Ecto neural progenitor cell (in vitro differentiated cells): ENCODE measurements around the gene MYLK4.

Source experiments
- DNase-seq: peaks from one replicate; pipeline ENCODE4 v3.0.0-alpha.2; 2018; ENCODE audit warnings: low spot score

MYLK4 gene

DNA sequence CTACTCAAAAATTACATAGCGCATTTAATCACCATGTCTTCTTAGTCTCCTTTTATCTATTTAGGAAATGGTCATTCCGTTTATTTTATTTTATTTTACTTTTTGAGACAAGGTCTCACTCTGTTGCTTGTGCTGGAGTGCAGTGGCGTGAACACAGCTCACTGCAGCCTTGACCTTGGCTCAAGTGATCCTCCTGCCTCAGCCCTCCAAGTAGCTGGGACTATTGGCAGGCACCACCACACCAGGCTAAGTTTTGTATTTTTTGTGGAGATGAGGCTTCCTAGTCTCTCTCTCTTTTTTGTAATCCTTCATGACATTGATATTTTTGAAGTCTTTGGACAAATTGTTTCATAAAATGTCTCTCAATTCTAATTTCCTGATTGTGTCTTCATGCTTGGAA, 4.7 kb upstream of the MYLK4 start:
- DNase-seq = no peak

DNA sequence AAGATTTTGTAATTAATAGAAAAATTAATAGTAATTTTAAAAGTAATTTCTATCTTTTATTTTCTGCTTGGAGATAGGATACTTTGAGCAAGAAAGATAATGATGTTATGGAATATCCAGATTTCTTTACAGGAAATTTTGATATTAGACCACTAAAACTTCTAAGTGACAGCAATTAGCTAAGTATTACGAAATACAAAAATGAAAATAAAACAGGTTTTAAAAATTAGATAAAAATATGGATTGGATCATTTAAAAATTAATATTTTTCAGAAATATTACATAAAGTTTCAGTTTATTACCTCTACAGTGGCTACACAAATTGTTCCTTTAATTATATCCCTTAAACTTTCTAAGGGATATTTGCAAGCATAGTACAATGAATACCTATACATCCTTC, 4.2 kb upstream of the MYLK4 start:
- no peak for DNase-seq

DNA sequence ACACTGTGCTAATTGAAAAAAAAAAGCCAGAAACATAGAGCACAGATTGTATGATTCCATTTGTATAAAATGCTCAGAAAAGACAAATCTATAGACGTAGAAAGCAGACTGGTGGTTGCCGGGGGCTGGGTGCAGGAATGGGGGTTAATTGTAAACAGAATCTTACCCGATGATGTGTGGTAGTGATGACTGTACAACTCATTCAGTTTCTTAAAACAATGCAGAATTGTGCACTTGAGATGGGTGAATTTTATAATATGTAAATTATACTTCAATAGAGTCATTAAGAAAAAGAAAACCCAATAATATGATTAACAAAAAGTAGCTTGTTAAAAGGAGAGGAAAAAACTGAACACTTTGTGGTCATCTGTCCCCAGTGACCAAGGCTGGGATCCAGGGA, 3.7 kb upstream of the MYLK4 start:
- DNase-seq = no peak

DNA sequence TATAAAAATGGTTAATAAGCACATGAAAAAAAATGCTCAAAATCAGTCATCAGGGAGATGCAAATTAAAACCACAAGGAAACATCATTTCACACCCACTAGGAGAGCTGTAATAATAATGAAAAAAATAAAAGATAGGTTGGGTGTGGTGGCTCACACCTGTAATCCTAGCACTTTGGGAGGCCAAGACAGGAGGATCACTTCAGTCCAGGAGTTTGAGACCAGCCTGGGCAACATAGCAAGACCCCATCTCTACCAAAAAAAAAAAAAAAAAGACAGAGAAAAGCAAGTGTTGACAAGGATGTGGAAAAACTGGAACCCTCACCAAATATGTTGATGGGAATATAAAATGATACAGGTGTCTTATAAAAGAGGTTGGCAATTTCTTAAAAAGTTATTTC, 3.0 kb upstream of the MYLK4 start:
- DNase-seq = no peak

GRCh38 chr6:2753110-2753489, 2.4 kb upstream of the MYLK4 start:
- DNase-seq = no peak

DNA sequence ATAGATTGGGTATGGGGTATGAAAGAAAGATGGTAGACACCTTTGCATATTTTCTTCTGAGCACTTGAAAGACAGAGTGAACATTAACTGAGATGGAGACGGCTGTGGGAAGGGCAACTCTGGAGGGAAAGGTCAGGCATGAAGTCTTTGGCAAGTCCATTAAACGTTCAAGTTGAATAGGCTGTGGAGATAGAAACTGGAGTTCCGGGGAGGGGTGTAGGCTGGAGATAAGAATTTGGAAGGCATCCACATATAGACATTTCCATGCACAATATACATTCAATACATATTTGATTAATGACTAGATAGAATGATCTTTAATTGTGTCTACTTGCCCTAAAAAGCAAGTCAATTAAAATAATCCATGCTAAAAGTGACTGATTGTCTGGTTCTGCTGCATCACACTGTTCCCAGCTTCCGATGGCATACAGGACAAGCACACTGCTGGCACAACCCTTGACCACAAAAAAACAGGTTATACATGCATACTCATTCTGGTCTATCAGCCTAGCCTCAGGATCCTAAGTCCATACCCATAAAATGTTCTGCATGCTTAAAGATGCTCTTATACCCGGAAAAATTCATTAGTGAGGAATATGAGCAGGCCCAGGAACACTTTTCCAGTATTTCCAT, 1.9 kb upstream of the MYLK4 start:
- no peak for DNase-seq

GRCh38 chr6:2751871-2752270, 1.1 kb upstream of the MYLK4 start:
- no peak for DNase-seq

DNA sequence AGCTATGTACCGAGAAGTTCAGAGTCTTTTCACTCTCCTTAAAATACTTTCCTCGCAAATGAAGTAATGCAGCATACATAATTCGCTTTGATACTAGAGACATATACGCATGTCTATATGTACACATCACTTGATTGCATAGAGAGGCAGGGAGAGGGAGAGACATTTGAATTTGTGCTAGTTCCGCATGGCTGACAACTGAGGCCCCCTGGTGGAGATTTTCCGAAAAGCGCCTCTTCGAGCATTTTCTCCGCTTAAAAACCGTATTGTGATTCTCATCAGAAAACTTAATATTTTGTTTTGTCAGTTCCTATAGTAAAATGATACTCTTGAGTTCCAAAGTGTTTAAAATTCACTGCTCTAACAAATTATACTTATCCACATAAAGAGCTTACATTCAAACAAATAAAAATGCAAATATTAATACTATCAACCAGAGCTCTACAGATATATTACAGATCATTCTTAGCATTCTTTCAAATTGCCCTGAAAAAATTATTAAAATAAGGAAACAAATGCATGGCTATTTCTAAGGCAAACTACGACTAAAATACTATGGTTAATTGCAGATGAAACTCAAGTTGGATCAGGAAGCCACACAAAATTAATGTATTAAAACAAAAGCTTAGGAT, 637 bp downstream of the MYLK4 start:
- no peak for DNase-seq

DNA sequence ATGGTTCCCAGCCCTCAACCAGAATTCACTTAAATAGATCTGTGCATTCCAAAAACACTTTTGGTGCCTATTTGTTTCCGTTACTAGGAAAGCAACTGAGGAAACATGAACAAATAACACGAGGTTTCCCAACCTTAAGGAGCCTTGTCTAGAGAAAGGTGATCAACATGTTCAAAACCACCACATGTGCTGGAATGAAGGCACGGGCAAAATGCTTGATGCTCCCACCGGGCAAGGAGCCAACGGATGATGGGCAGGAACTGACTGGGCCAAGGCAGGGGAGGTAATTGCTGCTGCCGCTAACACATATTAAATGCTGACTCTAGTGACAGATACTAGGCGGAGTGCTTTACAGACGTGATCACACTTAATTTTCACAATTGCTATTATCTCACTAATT, 2.5 kb downstream of the MYLK4 start:
- DNase-seq = no peak

DNA sequence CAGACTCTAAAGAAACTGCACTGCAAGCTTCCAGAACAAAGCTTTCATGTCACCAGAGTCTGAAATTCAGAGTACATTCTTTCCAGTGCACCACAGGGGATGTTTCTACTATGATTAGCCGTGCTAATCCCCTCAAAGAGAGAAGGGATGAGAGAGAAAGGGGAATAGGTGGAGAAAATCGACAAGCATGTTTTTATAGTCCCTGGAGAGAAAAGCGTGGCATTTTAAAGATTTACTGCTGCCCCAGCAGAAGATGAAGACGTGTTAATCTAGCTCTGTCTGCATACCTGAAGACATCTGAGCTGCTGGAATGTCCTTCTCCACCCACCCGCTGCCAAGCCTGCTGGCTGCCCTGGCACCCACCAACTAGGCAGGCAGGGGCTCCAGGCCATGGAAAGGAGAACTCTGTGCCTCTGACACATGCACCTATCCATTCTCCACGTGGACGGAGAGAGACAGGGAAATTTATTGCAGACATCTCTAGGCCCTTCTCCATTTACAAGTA, 4.1 kb downstream of the MYLK4 start:
- no peak for DNase-seq

DNA sequence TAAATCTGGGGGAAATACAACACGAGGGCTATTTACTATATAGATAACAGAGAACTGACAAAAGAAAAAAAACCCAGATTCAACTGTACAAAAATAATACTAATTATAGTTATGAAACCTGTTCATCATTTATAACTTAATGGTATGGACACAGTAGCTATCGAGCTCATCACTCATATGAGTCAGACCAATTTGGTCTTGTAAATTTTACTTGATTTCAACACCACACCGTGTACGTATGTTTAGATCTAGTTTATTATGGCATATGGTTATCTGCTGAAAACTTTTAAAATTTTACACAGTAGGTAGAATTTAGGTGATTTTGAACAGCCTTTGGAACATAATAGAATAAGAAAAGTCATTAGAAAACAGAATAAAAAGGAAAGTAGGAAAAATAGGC, 5.5 kb downstream of the MYLK4 start:
- DNase-seq = no peak

- no peak for DNase-seq
Observed at GRCh38 chr6:2744778-2745177, 5.9 kb downstream of the MYLK4 start.

DNA sequence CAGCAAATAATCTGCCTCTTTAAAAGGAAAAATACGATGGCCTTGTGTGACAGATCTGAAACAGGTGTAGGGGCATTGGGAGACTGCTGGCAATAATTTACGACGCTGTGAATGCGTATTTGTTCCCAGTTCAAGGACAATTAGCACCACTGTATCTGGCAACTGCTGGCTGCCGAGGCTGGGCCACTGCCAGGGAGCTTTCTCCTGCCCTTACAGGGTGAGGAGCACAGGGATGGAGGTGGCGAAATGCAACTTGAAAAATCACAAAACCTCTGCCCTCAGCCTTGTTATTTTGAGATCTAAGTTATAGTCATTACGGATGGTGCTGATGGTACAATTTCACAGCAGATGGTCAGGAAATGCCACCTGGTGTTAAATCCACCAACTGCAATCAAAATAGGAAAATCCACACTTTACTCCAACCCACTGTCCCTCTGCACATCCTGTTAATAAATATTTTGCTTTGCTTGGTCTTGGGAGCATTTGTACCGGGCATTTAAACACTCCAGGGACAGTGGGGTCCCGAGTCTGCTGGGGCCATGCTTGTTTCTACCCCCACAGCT, 6.4 kb downstream of the MYLK4 start:
- DNase-seq = no peak

DNA sequence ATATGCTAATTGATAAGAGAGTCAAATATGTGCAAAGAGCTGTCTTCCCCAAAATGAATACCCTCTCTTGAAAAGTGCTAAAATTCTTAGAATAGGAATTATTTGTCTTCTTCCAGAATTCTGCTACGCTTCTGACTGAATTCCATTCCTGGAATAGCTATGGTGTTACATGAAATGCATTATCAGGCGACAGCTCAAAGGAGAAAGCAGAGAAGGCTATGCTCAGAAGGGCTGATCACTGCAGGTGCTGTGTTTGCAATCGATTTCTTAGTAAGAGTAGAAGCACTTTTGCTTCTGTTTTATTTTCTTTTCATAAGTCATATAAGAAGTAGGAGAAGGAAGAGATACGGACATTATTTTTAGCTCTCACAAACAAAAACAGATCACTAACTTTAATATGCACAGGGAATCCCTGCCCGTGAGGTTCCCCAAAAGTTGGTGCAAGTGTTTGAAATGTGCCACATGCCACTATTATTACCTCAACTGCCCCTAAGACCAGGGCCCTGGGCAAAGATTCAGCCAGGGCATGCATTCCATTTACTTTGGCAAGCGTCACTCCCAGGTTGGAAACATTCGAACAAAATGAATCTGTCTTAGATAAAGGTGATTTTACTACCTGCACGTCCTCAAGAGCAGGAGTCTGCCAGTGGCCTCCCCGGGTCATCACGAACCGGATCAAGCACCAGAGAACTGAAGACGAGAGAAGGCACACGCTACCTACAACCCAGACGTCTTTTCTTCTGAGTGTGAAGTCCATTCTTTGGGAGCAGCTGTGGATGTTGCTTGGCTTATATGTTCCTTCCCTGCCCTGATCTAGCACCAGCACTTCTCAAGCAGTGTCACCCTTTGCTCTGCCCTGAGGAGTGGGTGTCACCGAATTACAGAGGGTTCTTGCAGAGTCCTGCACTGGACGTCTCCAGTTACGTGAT, 7.2 kb downstream of the MYLK4 start:
- no peak for DNase-seq

DNA sequence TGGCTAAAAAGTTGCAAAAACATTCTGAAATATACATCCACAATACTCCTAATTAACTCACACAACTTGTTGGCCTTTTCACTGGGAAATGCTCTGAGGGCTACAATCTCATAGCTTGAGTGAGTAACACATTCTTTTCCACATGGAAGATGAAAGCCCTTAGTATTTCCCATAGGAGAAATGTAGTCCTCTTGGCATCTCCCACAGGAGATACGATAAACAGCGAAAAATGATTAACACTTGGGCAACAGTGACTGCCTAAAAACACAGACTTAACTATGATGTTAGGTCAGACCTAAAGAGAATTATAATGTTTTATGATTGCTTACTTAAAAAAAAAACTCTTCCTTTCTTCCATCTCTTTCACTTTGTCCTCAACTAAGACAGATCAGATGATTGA, 9.0 kb downstream of the MYLK4 start:
- DNase-seq = no peak

DNA sequence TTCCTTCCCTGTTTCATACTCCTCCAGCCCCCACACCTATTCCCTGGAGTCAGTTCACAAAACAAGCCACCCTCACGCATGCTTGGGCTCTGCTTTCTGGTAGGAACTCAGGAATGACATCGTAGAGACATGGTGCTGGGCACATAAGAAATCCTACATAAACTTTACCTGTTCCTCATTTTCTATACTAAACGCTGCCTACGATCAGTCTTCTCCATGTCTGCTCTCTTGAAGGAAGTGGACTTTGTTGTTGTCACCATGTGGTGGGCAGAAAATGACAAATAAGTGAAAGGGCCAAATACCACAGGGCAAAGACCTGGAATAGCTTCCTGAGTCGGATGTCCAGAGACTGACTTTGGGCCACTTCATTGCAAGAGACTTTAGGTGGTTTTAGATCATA, 10.1 kb downstream of the MYLK4 start:
- DNase-seq = no peak

DNA sequence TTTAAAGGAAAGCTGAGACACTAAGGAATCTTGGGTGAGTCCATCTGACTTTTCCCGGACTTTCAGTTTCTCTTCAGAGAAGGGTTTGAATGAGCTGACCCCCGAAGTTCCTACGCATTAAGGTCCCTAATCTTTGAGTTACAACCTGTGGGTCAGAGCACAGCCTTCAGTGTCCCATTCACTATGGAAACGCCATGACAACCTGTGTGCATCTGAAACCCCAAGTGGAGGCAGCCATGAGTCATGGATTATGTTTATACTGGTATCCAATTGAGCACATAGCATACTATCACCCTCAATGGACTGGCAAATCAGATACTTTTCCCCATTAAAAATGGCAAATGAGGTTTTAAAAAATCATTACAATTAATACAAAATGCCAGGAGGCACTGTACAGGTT, 11.4 kb downstream of the MYLK4 start:
- DNase-seq = no peak

GRCh38 chr6:2738373-2738979, 12.2 kb downstream of the MYLK4 start:
- peak; percentile 69 for DNase-seq

DNA sequence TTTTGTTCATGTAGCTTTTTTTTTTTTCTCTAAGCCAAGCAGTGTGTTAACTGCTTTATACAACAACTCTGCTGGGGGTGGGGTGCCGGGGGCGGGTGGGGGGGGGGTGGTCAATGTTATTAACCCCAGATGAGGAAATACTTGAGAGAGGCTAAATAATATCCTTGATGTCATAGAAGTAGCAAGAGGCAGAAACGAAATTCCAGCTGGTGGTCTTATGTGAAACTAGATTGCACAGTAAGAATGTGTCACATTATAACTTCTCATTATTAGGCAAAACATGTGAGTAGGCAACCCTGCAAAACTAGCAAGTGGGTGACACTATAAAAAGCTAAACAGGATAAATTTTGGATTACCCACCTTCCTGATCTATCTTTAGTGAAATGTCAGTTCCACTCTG, 12.8 kb downstream of the MYLK4 start:
- DNase-seq = no peak

DNA sequence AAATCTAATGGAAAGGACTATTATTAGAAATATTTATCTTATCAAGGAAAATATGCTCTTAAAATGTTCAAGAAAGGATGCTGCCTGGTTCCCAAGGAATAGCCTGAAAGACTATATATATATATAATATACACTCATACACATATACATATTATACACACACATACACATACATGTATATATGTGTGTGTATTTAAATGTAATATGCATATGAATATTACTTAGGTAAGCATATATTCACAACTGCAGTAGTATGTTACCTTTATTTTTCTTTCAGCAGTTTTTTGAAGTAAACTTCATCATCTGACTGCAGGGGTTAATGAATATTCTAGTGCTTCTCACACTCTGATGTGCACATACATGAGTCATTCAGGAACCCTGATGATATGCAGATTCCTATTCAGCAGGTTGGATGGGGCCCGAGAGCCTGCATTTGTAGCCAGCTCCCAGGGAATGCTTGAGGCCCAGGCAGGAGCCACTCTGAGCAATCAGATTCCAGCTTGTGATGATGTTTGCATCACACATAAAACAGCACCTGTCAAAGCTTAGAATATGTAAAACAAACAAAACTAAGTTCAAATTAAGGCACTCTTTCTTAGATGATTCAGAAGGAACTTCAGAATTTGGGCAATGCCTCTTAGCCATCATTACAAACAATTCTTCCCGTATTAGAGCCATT, 16.1 kb downstream of the MYLK4 start:
- no peak for DNase-seq

GRCh38 chr6:2733736-2734480, 16.8 kb downstream of the MYLK4 start:
- DNase-seq = no peak
